HepG2 (cell line): ENCODE data around the gene UBE3B. TPM values are rescaled to one million over a fixed set of nuclear protein-coding genes. Genes with fewer than 3 reads are reported as not detected.

ENCODE experiments used
- ASH2L ChIP-seq: fragments of 300-600, 200-600 bp; sonication (generic); IDR thresholded peaks from 2 replicates; pipeline ENCODE4 v1.7.0; 2017; ENCODE audit warnings: low read depth, mild to moderate bottlenecking, moderate library complexity, mixed read lengths, low read length; ENCODE audit not compliant: insufficient read length
- CBX2 ChIP-seq, 2 experiments: fragments of 200-600 bp in 1 of 2; sonication (generic); formaldehyde crosslinking in 1 of 2; IDR thresholded peaks; 2 replicates each; pipeline versions ENCODE4 v1.7.0 to v1.8.1; 2018 to 2022; ENCODE audit warnings: low read depth in 2 of 2, low read length in 1 of 2, mild to moderate bottlenecking in 1 of 2, missing genetic modification reagents in 1 of 2
- CEBPB ChIP-seq: IDR thresholded peaks from 2 replicates; pipeline ENCODE4 v1.6.1; 2011; ENCODE audit warnings: low read depth, low read length, improper control_type of control experiment, borderline replicate concordance
- DDIT3 ChIP-seq: sonication (generic); formaldehyde crosslinking; IDR thresholded peaks from 2 replicates; pipeline ENCODE4 v1.4.0; 2020; ENCODE audit warnings: mild to moderate bottlenecking, missing genetic modification reagents
- HCFC1 ChIP-seq: fragments of 150-350 bp; IDR thresholded peaks from 2 replicates; pipeline ENCODE4 v1.6.1; 2014; ENCODE audit warnings: low read depth, low read length
- HNRNPH1 ChIP-seq: fragments of 200-400 bp; formaldehyde crosslinking; optimal IDR thresholded peaks from 2 replicates; pipeline ENCODE3; 2017; ENCODE audit warnings: mild to moderate bottlenecking, low read depth, low read length
- KDM4B ChIP-seq: sonication (generic); formaldehyde crosslinking; IDR thresholded peaks from 2 replicates; pipeline ENCODE4 v1.4.0; 2020; ENCODE audit warnings: missing genetic modification reagents
- KDM5A ChIP-seq: fragments of 200-600 bp; sonication (generic); IDR thresholded peaks from 2 replicates; pipeline ENCODE4 v1.7.0; 2018; ENCODE audit warnings: antibody characterized with exemption, mild to moderate bottlenecking, low read length, borderline replicate concordance
- KDM5B ChIP-seq: sonication (generic); formaldehyde crosslinking; IDR thresholded peaks from 2 replicates; pipeline ENCODE4 v1.4.0; 2020; ENCODE audit warnings: missing genetic modification reagents, mild to moderate bottlenecking, borderline replicate concordance
- MZF1 ChIP-seq: sonication (generic); formaldehyde crosslinking; IDR thresholded peaks from 2 replicates; pipeline ENCODE4 v1.8.1; 2023; ENCODE audit warnings: mild to moderate bottlenecking, missing genetic modification reagents, borderline replicate concordance
- NFKBIZ ChIP-seq: IDR thresholded peaks from 2 replicates; pipeline ENCODE4 v1.6.1; 2018; ENCODE audit warnings: missing genetic modification reagents, missing compliant biosample characterization
- RFXANK ChIP-seq: IDR thresholded peaks from 2 replicates; pipeline ENCODE4 v1.6.1; 2016
- SNAPC5 ChIP-seq: sonication (generic); formaldehyde crosslinking; IDR thresholded peaks from 2 replicates; pipeline ENCODE4 v1.8.1; 2023; ENCODE audit warnings: mild to moderate bottlenecking, missing genetic modification reagents, borderline replicate concordance
- ZBTB33 ChIP-seq: sonication (generic); formaldehyde crosslinking; IDR thresholded peaks from 2 replicates; pipeline ENCODE4 v1.4.0; 2020; ENCODE audit warnings: missing genetic modification reagents
- ZNF317 ChIP-seq: sonication (generic); formaldehyde crosslinking; IDR thresholded peaks from 2 replicates; pipeline ENCODE4 v1.5.0; 2020; ENCODE audit warnings: mild to moderate bottlenecking, missing genetic modification reagents
- ZNF484 ChIP-seq: sonication (generic); formaldehyde crosslinking; IDR thresholded peaks from 2 replicates; pipeline ENCODE4 v1.5.1; 2020; ENCODE audit warnings: mild to moderate bottlenecking, low read depth, missing genetic modification reagents, borderline replicate concordance
- polyA plus RNA-seq, 8 experiments: library from polyadenylated mRNA; depleted of rRNA in 3 of 8; stranded (reverse) in 7 of 8; unstranded in 1 of 8; fragments of >200 nt; fragmentation: Illumina TruSeq in 4 of 8; extraction: Trizol in 4 of 8; gene quantifications; 2 replicates each; pipeline versions ENCODE4 v1.2.1 to v1.2.3, GENCODE V29; 2011 to 2016; ENCODE audit warnings: low read depth in 4 of 8, missing spikeins in 1 of 8, mixed read lengths in 1 of 8; ENCODE audit not compliant: insufficient read depth in 1 of 8
- total RNA-seq, 5 experiments: library from RNA; depleted of rRNA; stranded (reverse); fragments of >200 nt; fragmentation: Illumina TruSeq; extraction: Trizol; gene quantifications; 2 replicates each; pipeline ENCODE4 v1.2.3, GENCODE V29; 2016; ENCODE audit warnings: low read depth in 1 of 5
- TF ChIP-seq, protein P1 (sequence below): sonication (generic); formaldehyde crosslinking; IDR thresholded peaks from 2 replicates; pipeline ENCODE4 v1.4.0; 2020; ENCODE audit warnings: missing genetic modification reagents, mild to moderate bottlenecking, borderline replicate concordance
- TF ChIP-seq, protein P2 (sequence below): sonication (generic); formaldehyde crosslinking; IDR thresholded peaks from 2 replicates; pipeline ENCODE4 v1.5.0; 2020; ENCODE audit warnings: mild to moderate bottlenecking, low read depth, missing genetic modification reagents, borderline replicate concordance
- TF ChIP-seq, protein P3 (sequence below): sonication (generic); formaldehyde crosslinking; IDR thresholded peaks from 2 replicates; pipeline ENCODE4 v1.9.0; 2021; ENCODE audit warnings: missing genetic modification reagents, borderline replicate concordance

UBE3B gene
- total and polyA plus RNA-seq, 2 of the 13 experiments (the other 11 are each of a cell fraction or from before 2014, with no cell fraction given) = 22.7 to 25.3 TPM

DNA sequence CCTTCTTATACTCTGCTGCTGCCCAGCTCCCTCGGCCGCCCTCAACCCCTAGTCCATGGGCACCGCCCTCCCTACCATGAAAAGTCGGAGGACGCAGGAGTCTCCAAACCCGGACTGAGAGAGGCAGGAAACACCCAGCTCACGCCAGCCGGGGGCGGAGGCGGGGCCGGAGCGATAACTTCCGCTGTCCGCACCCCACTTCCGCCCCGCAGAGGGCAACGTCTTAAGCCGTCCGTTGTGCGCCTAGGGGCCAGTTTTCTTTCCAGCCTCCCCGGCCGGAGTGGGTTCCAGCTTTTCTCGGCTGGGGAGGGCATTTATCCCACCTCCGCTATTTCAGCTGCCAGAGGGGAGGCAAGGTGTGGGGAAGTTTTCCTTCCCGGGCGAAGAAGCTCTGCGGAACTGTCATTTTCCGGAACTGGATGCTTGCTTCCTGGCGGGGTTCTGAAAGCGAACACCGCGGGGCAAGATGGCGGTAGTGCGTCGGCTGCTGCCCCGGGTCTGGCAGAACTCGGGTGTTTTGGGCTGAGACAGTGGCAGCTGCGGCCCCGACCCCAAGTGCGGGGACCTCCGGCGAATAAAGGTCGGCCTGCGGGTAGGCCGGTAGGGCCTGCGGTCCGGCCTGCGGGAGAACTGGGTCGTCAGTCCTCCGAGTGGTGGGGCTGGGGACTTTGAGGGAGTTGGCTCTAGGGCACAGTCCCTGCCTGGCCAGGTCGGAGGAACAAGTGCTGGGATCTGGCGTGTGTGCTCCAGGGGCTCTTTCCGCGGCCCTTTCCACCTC, at the start of gene UBE3B, which contains the start of gene KCTD10 (continued):
- TF ChIP-seq KDM4B (CRISPR knock-in tag) (no peak; the same call in 1 of the 2 replicates), ZNF317 (peak; percentile 89), ZNF484 (0 out of 2 replicates have a peak, but pooled peaks have one; percentile 43), ASH2L (peak; percentile 99), CEBPB (no peak), NFKBIZ (CRISPR knock-in tag) (0 out of 2 replicates have a peak, but pooled peaks have one; percentile 34), ZBTB33 (CRISPR knock-in tag) (0 out of 2 replicates have a peak, but pooled peaks have one; percentile 13), RFXANK (CRISPR knock-in tag) (peak; percentile 65; the same call in 1 of the 2 replicates), HNRNPH1 (peak; percentile 20), KDM5A (peak; percentile 100), SNAPC5 (no peak), MZF1 (CRISPR knock-in tag) (no peak), KDM5B (CRISPR knock-in tag) (peak; percentile 76), CBX2 (IDR thresholded peaks at IDR 0.05; ENCODE audit: low read depth, low read length) (no peak), CBX2 (CRISPR knock-in tag; IDR thresholded peaks at IDR 0.05; ENCODE audit: low read depth) (no peak), DDIT3 (no peak), HCFC1 (peak; percentile 67)
- TF ChIP-seq, protein P1, sequence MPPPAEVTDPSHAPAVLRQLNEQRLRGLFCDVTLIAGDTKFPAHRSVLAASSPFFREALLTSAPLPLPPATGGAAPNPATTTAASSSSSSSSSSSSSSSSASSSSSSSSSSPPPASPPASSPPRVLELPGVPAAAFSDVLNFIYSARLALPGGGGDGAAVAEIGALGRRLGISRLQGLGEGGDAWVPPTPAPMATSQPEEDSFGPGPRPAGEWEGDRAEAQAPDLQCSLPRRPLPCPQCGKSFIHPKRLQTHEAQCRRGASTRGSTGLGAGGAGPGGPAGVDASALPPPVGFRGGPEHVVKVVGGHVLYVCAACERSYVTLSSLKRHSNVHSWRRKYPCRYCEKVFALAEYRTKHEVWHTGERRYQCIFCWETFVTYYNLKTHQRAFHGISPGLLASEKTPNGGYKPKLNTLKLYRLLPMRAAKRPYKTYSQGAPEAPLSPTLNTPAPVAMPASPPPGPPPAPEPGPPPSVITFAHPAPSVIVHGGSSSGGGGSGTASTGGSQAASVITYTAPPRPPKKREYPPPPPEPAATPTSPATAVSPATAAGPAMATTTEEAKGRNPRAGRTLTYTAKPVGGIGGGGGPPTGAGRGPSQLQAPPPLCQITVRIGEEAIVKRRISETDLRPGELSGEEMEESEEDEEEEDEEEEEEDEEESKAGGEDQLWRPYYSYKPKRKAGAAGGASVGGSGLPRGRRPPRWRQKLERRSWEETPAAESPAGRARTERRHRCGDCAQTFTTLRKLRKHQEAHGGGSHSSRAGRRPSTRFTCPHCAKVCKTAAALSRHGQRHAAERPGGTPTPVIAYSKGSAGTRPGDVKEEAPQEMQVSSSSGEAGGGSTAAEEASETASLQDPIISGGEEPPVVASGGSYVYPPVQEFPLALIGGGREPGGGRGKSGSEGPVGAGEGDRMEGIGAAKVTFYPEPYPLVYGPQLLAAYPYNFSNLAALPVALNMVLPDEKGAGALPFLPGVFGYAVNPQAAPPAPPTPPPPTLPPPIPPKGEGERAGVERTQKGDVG = no peak
- TF ChIP-seq, protein P2, sequence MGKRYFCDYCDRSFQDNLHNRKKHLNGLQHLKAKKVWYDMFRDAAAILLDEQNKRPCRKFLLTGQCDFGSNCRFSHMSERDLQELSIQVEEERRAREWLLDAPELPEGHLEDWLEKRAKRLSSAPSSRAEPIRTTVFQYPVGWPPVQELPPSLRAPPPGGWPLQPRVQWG (CRISPR knock-in tag) = no peak
- TF ChIP-seq, protein P3, sequence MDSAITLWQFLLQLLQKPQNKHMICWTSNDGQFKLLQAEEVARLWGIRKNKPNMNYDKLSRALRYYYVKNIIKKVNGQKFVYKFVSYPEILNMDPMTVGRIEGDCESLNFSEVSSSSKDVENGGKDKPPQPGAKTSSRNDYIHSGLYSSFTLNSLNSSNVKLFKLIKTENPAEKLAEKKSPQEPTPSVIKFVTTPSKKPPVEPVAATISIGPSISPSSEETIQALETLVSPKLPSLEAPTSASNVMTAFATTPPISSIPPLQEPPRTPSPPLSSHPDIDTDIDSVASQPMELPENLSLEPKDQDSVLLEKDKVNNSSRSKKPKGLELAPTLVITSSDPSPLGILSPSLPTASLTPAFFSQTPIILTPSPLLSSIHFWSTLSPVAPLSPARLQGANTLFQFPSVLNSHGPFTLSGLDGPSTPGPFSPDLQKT (CRISPR knock-in tag) = no peak
